Keratinocyte (primary cell): ENCODE measurements around the gene ONECUT2. TPM values are rescaled to one million over a fixed set of nuclear protein-coding genes. Genes with fewer than 3 reads are reported as not detected.

Source experiments
- DNase-seq: peaks from one replicate; pipeline ENCODE4 v3.0.0-alpha.2; 2011; ENCODE audit warnings: low read depth, missing footprints, low spot score
- FAIRE-seq: peaks from 2 replicates; lab custom pipeline; 2011; peaks lifted over from hg19 to GRCh38; lab: Jason Lieb, UNC
- H2AFZ ChIP-seq: 2 replicates; pipeline ENCODE4 v1.6.0; 2012; ENCODE audit warnings: low read length, control low read depth, inconsistent platforms; ENCODE audit not compliant: control insufficient read depth
- H3K27ac ChIP-seq: 2 replicates; pipeline ENCODE4 v1.5.1; 2011; ENCODE audit warnings: low read length; ENCODE audit not compliant: control insufficient read depth, insufficient read depth
- H3K27me3 ChIP-seq: 3 replicates; pipeline ENCODE4 v1.6.0; 2011; ENCODE audit warnings: low read length; ENCODE audit not compliant: control insufficient read depth, insufficient read depth; ENCODE audit errors: extremely low read depth
- H3K36me3 ChIP-seq, 2 experiments: 2 replicates in 1 of 2; 3 replicates in 1 of 2; pipeline ENCODE4 v1.5.1; 2011; ENCODE audit warnings: low read length in 2 of 2, mild to moderate bottlenecking in 1 of 2; ENCODE audit not compliant: control insufficient read depth in 2 of 2, insufficient read depth in 2 of 2; ENCODE audit errors: extremely low read depth in 1 of 2
- H3K4me1 ChIP-seq: 3 replicates; pipeline ENCODE4 v1.5.1; 2011; ENCODE audit warnings: low read length; ENCODE audit not compliant: control insufficient read depth, insufficient read depth; ENCODE audit errors: extremely low read depth
- H3K4me2 ChIP-seq: 3 replicates; pipeline ENCODE4 v1.6.0; 2011; ENCODE audit warnings: low read depth, low read length; ENCODE audit not compliant: control insufficient read depth, insufficient read depth; ENCODE audit errors: extremely low read depth
- H3K4me3 ChIP-seq, 3 experiments: fragments of 200-600 bp in 1 of 3; sonication (generic) in 1 of 3; 2 replicates in 2 of 3; 3 replicates in 1 of 3; pipeline ENCODE4 v1.5.1; 2011 to 2016; ENCODE audit warnings: low read length in 3 of 3, mild to moderate bottlenecking in 3 of 3, control low read depth in 2 of 3, inconsistent platforms in 1 of 3, low read depth in 1 of 3, mixed read lengths in 1 of 3, mixed run types in 1 of 3, moderate library complexity in 1 of 3; ENCODE audit not compliant: control insufficient read depth in 2 of 3, insufficient read depth in 2 of 3; ENCODE audit errors: extremely low read depth in 1 of 3
- H3K79me2 ChIP-seq: 2 replicates; pipeline ENCODE4 v1.6.0; 2012; ENCODE audit warnings: low read length; ENCODE audit not compliant: control insufficient read depth, insufficient read depth
- H3K9ac ChIP-seq: 3 replicates; pipeline ENCODE4 v1.6.0; 2011; ENCODE audit warnings: low read length; ENCODE audit not compliant: control insufficient read depth, insufficient read depth; ENCODE audit errors: extremely low read depth
- H3K9me1 ChIP-seq: 3 replicates; pipeline ENCODE4 v1.6.0; 2011; ENCODE audit warnings: low read length; ENCODE audit not compliant: control insufficient read depth, insufficient read depth; ENCODE audit errors: extremely low read depth
- H3K9me3 ChIP-seq: 2 replicates; pipeline ENCODE4 v1.5.1; 2012; ENCODE audit warnings: low read depth, low read length; ENCODE audit not compliant: control insufficient read depth
- H4K20me1 ChIP-seq: 3 replicates; pipeline ENCODE4 v1.6.0; 2011; ENCODE audit warnings: low read length; ENCODE audit not compliant: control insufficient read depth, insufficient read depth; ENCODE audit errors: extremely low read depth
- CTCF ChIP-seq, 3 experiments: IDR thresholded peaks in 1 of 3; conservative IDR thresholded peaks in 1 of 3; optimal IDR thresholded peaks in 1 of 3; 2 replicates in 2 of 3; 3 replicates in 1 of 3; pipeline versions ENCODE3 to v1.5.1; 2011; ENCODE audit warnings: low read length in 3 of 3, mild to moderate bottlenecking in 3 of 3, moderate library complexity in 2 of 3, control low read depth in 1 of 3, inconsistent platforms in 1 of 3; ENCODE audit not compliant: insufficient read depth in 2 of 3; ENCODE audit errors: extremely low read depth in 1 of 3
- EZH2 ChIP-seq: IDR thresholded peaks from one replicate; pipeline ENCODE4 v1.6.1; 2012; ENCODE audit warnings: inconsistent platforms, mild to moderate bottlenecking, low read length, moderate library complexity
- dilution Hi-C: fragments of 300-500 bp; cut with MboI; formaldehyde crosslinking; loops from one replicate; pipeline ENCODE4 v1.7.0; 2020; ENCODE audit warnings: low sequenced_read_pairs; ENCODE audit not compliant: extremely low pct_ligation_motif_present
- polyA minus RNA-seq, 3 experiments: library from RNA; depleted of rRNA, polyadenylated mRNA; stranded (reverse); fragments of >200 nt; gene quantifications; 1 replicate in 1 of 3; 2 replicates in 1 of 3; 3 replicates in 1 of 3; pipeline ENCODE4 v1.2.3, GENCODE V29; 2011
- polyA plus RNA-seq, 5 experiments: library from polyadenylated mRNA; depleted of rRNA in 3 of 5; stranded (reverse) in 3 of 5; stranded (forward) in 1 of 5; unstranded in 1 of 5; fragments of >200 nt; gene quantifications; 1 replicate in 1 of 5; 2 replicates in 3 of 5; 3 replicates in 1 of 5; pipeline versions ENCODE4 v1.2.1 to v1.2.3, GENCODE V29; 2011 to 2012; ENCODE audit warnings: missing spikeins in 2 of 5, low read depth in 1 of 5, low replicate concordance in 1 of 5

Gene ONECUT2
- polyA plus RNA-seq (under 0.01 to 0.01 TPM (median 0.01 TPM) in 3 replicates), polyA minus RNA-seq (0.03 TPM in 2 of 3 replicates, not detected in the other)
- not detected for polyA plus RNA-seq (2011; ENCODE audit: low read depth)
- polyA plus RNA-seq (2011; cell fraction: cytosol; rRNA removed): 0.01 TPM in 2 replicates
- polyA plus RNA-seq (2011; cell fraction: nucleus; rRNA removed): 0.03 and 0.06 TPM in 2 replicates
- polyA plus RNA-seq (2012; ENCODE audit: low replicate concordance): 0.01 and 0.02 TPM in 2 replicates
- polyA minus RNA-seq (2011; cell fraction: cytosol; rRNA and poly(A)+ RNA removed): not detected
- 0.08 and 0.11 TPM in 2 replicates for polyA minus RNA-seq (2011; cell fraction: nucleus; rRNA and poly(A)+ RNA removed)

DNA sequence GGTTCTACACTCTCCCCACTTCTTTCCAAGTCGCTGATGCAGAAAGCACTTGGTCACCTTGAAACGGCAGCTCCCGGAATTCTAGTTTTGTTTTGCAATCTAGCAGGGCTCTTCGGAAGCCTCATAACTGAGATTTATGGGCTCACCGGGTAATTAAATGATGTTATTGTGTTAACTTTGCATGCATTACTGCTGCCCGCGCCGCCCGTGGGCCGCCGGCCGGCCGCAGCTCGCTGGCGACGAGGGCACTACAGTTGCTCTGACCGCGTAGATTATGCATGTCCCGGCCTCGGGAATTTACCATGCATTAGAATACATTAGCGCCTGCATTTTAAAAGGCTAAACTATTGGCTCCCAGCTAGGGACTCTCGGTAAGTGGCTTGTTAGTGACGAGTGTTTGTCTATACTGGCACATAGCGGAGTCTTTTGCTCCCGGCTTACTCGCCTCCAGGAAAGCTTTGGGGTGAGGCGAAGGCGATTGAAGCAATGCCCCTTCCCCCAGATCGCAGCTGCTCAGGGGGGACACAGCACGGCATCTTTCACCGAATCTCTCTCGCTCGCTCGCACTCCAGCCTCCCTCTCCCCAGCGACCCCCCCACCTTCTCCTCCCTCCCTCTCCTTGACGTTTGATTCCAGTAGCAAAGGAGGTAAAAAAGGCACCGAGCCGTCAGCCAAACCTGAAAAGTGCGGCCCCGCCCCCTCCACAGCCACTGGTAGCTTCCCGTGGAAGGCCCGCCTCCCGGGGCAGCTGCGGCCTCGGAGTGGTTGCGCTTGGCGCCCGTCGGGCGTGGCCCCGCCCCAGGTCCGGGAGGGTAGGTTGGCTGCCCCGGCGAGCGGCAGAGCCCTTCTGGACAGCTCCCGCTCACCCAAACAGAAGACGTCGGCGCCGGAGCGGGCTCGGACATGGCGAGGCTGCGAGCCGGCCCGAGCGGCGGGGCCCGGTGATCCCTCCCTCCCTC is at the start of gene ONECUT2:
Gene ONECUT2 (plus strand): TSS at position 839 of the 959 bp plus-strand sequence. CDS start 343 bp downstream, outside the sequence.
- Histone ChIP-seq H3K79me2 (no peaks in the 10 kb centered on the region), H3K27ac (no peak within 1 kb of the TSS), H3K27me3 (peaks cover 93% of the 10 kb centered on the region), H2AFZ (peak within 1 kb of the TSS; percentile 44), H3K9me3 (peaks cover 3% of the 10 kb centered on the region), H3K36me3 (no peaks in the 10 kb centered on the region), H3K4me3 (peak within 1 kb of the TSS; percentile 38 to 68 (median 65)), H3K9me1 (no peaks in the 10 kb centered on the region), H4K20me1 (no peaks in the 10 kb centered on the region), H3K9ac (no peak within 1 kb of the TSS), H3K4me1 (peaks cover 17% of the 10 kb centered on the region), H3K4me2 (peak within 1 kb of the TSS; percentile 92)
- DNase-seq (peak; percentile 11), FAIRE-seq (no peak)
- TF ChIP-seq EZH2: peak; percentile 83
- no peak for TF ChIP-seq CTCF (optimal IDR thresholded peaks at IDR 0.05 in 1 of 3, IDR thresholded peaks at IDR 0.05 in 1 of 3, conservative IDR thresholded peaks at IDR 0.05 in 1 of 3; ENCODE audit: extremely low read depth in 1 of 3, insufficient read depth in 2 of 3, low read length in 3 of 3)
- dilution Hi-C loops: no loop called here

- no peak overlapping the region for H3K9ac ChIP-seq
- no peak overlapping the region for H3K4me2 ChIP-seq
- no peak overlapping the region for H2AFZ ChIP-seq
- H3K36me3 ChIP-seq: no peaks in the 10 kb centered on the region
- no peaks in the 10 kb centered on the region for H4K20me1 ChIP-seq
- FAIRE-seq (no peak), DNase-seq (no peak)
- dilution Hi-C loops: no loop called here
- no peaks in the 10 kb centered on the region for H3K4me1 ChIP-seq
- no peak overlapping the region for H3K27ac ChIP-seq
- no peak for TF ChIP-seq EZH2
- H3K9me1 ChIP-seq: no peaks in the 10 kb centered on the region
- H3K9me3 ChIP-seq: no peaks in the 10 kb centered on the region
- no peaks in the 10 kb centered on the region for H3K27me3 ChIP-seq
- H3K79me2 ChIP-seq: no peaks in the 10 kb centered on the region
- no peak overlapping the region for H3K4me3 ChIP-seq
Measured at GRCh38 chr18:57389271-57389670, 45.9 kb upstream of the ONECUT2 start.
